Measurements from ENCODE around the gene DPP4. TPM values are rescaled to one million over a fixed set of nuclear protein-coding genes. Genes with fewer than 3 reads are reported as not detected.

The DPP4 gene
- total RNA-seq, 1 experiment from 2014 or later = 23.3 TPM

GRCh38 chr2:162006337-162006736, 67.7 kb downstream of the DPP4 start:
- intact Hi-C loops (cut with micrococcal nuclease) = no loop called here

GRCh38 chr2:162004031-162004430, 70.0 kb downstream of the DPP4 start:
- H3K4me2 ChIP-seq (ENCODE audit: low read length) = no peak overlapping the region
- H3K27me3 ChIP-seq (ENCODE audit: low read length) = no peaks in the 10 kb centered on the region
- no TSS peak for BruUV-seq (replicated peaks)
- no peaks in the 10 kb centered on the region for H3K36me3 ChIP-seq (ENCODE audit: low read depth, low read length)
- ChIA-PET POLR2A (ENCODE audit: unreplicated experiment) (no interaction called here), CTCF (no interaction called here)
- ATAC-seq (no peak), DNase-seq (no peak)
- no peaks in the 10 kb centered on the region for H3K9me2 ChIP-seq (replicated peaks; ENCODE audit: low read length)
- H3F3A ChIP-seq (ENCODE audit: low read length, unreplicated experiment) = no peaks in the 10 kb centered on the region
- H4K20me1 ChIP-seq (ENCODE audit: low read length) = no peaks in the 10 kb centered on the region
- peaks cover 9% of the 10 kb centered on the region; the same call in 1 of the 2 replicates for H3K4me1 ChIP-seq (ENCODE audit: insufficient read depth, low read length)
- H3K79me2 ChIP-seq (ENCODE audit: low read length) = no peaks in the 10 kb centered on the region
- H3K27ac ChIP-seq (ENCODE audit: low read length) = no peak overlapping the region
- H3K4me3 ChIP-seq (ENCODE audit: low read length) = no peak overlapping the region
- H2AFZ ChIP-seq (ENCODE audit: low read length) = no peak overlapping the region
- no peaks in the 10 kb centered on the region for H3K9me3 ChIP-seq (ENCODE audit: low read length)
- TF ChIP-seq, protein P1, sequence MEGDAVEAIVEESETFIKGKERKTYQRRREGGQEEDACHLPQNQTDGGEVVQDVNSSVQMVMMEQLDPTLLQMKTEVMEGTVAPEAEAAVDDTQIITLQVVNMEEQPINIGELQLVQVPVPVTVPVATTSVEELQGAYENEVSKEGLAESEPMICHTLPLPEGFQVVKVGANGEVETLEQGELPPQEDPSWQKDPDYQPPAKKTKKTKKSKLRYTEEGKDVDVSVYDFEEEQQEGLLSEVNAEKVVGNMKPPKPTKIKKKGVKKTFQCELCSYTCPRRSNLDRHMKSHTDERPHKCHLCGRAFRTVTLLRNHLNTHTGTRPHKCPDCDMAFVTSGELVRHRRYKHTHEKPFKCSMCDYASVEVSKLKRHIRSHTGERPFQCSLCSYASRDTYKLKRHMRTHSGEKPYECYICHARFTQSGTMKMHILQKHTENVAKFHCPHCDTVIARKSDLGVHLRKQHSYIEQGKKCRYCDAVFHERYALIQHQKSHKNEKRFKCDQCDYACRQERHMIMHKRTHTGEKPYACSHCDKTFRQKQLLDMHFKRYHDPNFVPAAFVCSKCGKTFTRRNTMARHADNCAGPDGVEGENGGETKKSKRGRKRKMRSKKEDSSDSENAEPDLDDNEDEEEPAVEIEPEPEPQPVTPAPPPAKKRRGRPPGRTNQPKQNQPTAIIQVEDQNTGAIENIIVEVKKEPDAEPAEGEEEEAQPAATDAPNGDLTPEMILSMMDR (conservative IDR thresholded peaks at IDR 0.05; ENCODE audit: low read depth, low read length) = no peak
- TF ChIP-seq EZH2 (IDR thresholded peaks at IDR 0.05; ENCODE audit: low read length, unreplicated experiment) (no peak), EZH2phosphoT487 (IDR thresholded peaks at IDR 0.05; ENCODE audit: borderline replicate concordance, low read length) (no peak)
- intact Hi-C loops (cut with micrococcal nuclease) = no loop called here
- no peak overlapping the region for H3K9ac ChIP-seq (ENCODE audit: low read length)

More at GRCh38 chr2:162006337-162006736, 67.7 kb downstream of the DPP4 start:
- CTCF ChIA-PET = no interaction called here
- Histone ChIP-seq H3K27me3 (ENCODE audit: low read length) (no peaks in the 10 kb centered on the region), H3K36me3 (ENCODE audit: low read depth, low read length) (no peaks in the 10 kb centered on the region), H3K9ac (ENCODE audit: low read length) (no peak overlapping the region), H3K4me3 (ENCODE audit: low read length) (no peak overlapping the region), H3K4me1 (ENCODE audit: insufficient read depth, low read length) (peaks cover 15% of the 10 kb centered on the region), H2AFZ (ENCODE audit: low read length) (no peak overlapping the region), H3K4me2 (ENCODE audit: low read length) (no peak overlapping the region), H3F3A (ENCODE audit: low read length, unreplicated experiment) (no peaks in the 10 kb centered on the region), H3K27ac (ENCODE audit: low read length) (no peak overlapping the region), H3K9me3 (ENCODE audit: low read length) (no peaks in the 10 kb centered on the region), H4K20me1 (ENCODE audit: low read length) (no peaks in the 10 kb centered on the region), H3K79me2 (ENCODE audit: low read length) (no peaks in the 10 kb centered on the region), H3K9me2 (replicated peaks; ENCODE audit: low read length) (no peaks in the 10 kb centered on the region)
- ATAC-seq (no peak), DNase-seq (no peak)
- TF ChIP-seq EZH2phosphoT487 (IDR thresholded peaks at IDR 0.05; ENCODE audit: borderline replicate concordance, low read length) (no peak), EZH2 (IDR thresholded peaks at IDR 0.05; ENCODE audit: low read length, unreplicated experiment) (no peak)
- TF ChIP-seq, protein P1 (conservative IDR thresholded peaks at IDR 0.05; ENCODE audit: low read depth, low read length) = no peak
- BruUV-seq (replicated peaks) = no TSS peak
- POLR2A ChIA-PET (ENCODE audit: unreplicated experiment) = no interaction called here

DNA sequence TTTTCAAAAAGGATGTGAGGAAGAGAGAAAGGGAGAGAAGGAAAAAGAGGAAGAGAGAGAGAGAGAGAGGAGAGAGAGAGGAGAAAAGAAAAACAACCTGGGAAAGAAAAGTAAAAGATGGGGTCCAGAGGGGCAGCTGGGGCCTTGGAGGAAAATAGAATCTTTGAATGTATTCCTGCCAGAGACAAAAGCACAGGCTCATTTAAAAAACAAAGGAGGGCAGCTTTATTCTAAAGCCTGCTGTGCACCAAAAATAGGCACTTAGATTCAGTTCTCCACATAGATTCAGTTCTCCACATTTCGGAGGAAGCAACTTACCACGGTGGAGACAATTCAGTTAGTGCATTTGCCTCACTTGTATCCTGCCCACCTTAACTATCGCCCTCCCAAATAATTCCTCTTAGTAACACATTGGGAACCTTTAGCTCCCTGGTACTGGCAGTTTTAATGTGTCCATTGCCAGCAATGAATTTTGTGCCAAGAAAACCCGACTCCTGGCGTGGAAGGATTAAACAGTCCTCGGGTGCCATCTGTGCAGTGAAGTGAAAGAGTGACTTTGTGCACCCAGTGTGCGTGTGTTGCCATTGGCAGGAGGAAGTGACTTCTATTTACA, 71.3 kb downstream of the DPP4 start:
- H3K79me2 ChIP-seq (ENCODE audit: low read length) = no peaks in the 10 kb centered on the region
- POLR2A ChIA-PET (ENCODE audit: unreplicated experiment) = no interaction called here

More for the DNA sequence above, 71.3 kb downstream of the DPP4 start:
- TF ChIP-seq, protein P1 (conservative IDR thresholded peaks at IDR 0.05; ENCODE audit: low read depth, low read length) = no peak
- TF ChIP-seq EZH2phosphoT487 (IDR thresholded peaks at IDR 0.05; ENCODE audit: borderline replicate concordance, low read length) (no peak), EZH2 (IDR thresholded peaks at IDR 0.05; ENCODE audit: low read length, unreplicated experiment) (no peak)
- Histone ChIP-seq H3K36me3 (ENCODE audit: low read depth, low read length) (no peaks in the 10 kb centered on the region), H3K9me2 (replicated peaks; ENCODE audit: low read length) (no peaks in the 10 kb centered on the region), H3F3A (ENCODE audit: low read length, unreplicated experiment) (no peaks in the 10 kb centered on the region), H3K4me1 (ENCODE audit: insufficient read depth, low read length) (0 out of 2 replicates have a peak, but pooled peaks cover under 1% of the 10 kb centered on the region), H3K27me3 (ENCODE audit: low read length) (no peaks in the 10 kb centered on the region), H3K4me3 (ENCODE audit: low read length) (no peak overlapping the region), H3K27ac (ENCODE audit: low read length) (no peak overlapping the region), H4K20me1 (ENCODE audit: low read length) (no peaks in the 10 kb centered on the region), H3K9ac (ENCODE audit: low read length) (no peak overlapping the region), H3K9me3 (ENCODE audit: low read length) (no peaks in the 10 kb centered on the region), H2AFZ (ENCODE audit: low read length) (no peak overlapping the region), H3K4me2 (ENCODE audit: low read length) (no peak overlapping the region)
- intact Hi-C loops (cut with micrococcal nuclease) = no loop called here
- ATAC-seq (no peak), DNase-seq (no peak)
- CTCF ChIA-PET = no interaction called here
- BruUV-seq (replicated peaks) = no TSS peak

Measured in PC-3 (cell line).